ENCODE measurements around the gene ANKRD33. TPM values are rescaled to one million over a fixed set of nuclear protein-coding genes. Genes with fewer than 3 reads are reported as not detected.

The ANKRD33 gene
- total RNA-seq, 2 experiments from 2014 or later: not detected

DNA sequence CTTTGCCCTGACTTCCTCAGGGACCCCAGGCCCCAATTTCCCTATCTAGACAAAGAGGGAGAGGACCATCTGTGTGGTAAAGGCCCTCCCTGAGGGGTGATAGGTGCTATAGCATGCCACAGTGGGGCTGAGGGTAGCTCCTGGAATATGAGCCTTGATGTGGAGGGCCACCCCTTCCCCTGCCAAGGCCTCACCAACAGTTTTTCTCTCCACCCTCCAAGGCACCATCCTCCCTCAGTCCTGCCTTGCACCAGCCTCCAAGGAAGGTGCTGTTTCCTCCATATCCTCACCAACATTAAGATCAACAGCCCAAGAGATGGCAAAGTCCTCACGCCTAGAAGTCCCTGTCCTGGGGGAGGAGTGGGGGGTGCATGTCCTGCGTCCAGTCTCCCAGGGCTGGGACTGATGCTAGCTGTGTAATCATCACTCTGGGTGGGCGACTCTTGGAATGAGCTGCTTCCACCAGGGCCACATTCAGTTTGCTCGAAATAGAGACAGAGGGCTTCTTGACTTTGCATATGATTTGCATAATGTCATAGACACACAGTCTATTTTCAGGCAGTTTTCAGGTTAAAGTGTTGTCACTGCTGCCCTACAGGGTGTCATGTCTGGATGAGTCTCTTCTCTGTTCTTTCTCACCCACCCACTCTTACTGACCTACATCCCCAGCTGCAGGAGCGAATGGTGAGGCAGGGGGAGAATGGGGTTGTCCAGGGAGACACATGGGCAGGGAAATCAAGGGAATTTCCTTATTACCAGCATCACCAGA, 36.8 kb downstream of the ANKRD33 start:
- DNase-seq (ENCODE audit: low spot score): no peak

DNA sequence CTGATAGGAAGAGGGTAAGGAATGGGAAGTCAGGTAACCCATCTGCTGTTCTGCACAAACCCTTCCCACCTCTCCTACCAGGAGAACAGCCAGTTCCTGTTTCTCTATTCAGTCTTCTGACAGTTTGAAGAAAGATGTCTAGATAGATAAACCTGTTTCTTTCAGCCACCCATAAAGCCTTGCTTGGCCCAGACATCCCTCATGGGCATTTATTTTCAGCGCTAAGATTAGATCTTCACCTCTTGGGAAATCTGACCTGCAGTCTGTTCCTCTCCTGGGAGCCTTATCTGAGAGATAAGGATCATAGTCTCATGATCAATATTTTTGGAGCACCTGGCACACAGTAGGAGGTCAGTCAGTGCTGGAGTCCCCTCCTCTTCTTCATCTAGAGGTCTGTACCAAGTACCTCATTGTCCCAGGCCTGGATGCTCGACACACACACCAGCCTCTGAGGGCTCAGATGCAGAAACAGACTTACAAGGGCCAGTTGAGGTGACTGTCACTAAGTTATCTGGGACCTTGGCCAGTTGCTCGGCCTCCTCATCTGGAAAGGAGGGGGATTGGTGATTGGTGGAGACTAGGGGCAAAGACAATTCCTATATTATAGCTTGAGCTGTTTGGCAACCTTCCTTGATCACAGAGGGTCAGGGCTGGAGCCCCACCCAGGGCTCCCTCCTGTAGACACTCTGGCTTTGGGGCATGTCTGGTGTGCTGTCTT, 37.6 kb downstream of the ANKRD33 start:
- no peak overlapping the region for H3K4me3 ChIP-seq (ENCODE audit: low read depth, low read length, poor library complexity, severe bottlenecking)
- H3K27ac ChIP-seq (ENCODE audit: low read depth, low read length, poor library complexity, severe bottlenecking): no peak overlapping the region
- H3K36me3 ChIP-seq (ENCODE audit: insufficient read depth, low read length): no peaks in the 10 kb centered on the region
- peak overlapping the region; percentile 53 for H3K4me2 ChIP-seq (ENCODE audit: low read length)
- POLR2A ChIA-PET: no interaction called here
- no peaks in the 10 kb centered on the region for H4K20me1 ChIP-seq (ENCODE audit: insufficient read depth, low read length)
- no TSS peak for BruUV-seq (replicated peaks)
- H3K4me1 ChIP-seq (ENCODE audit: insufficient read depth, low read length, poor library complexity, severe bottlenecking): peaks cover 18% of the 10 kb centered on the region
- H2AFZ ChIP-seq (ENCODE audit: low read length): no peak overlapping the region
- H3K9me2 ChIP-seq (ENCODE audit: insufficient read depth, low read length): no peaks in the 10 kb centered on the region
- intact Hi-C loops (cut with micrococcal nuclease; ENCODE audit: unreplicated experiment): loop anchor here (2.0 kb wide), 1 partner anchor 55 kb away; no protein-coding TSS in a partner anchor
- CTCF ChIA-PET (ENCODE audit: unreplicated experiment): no interaction called here
- TF ChIP-seq, protein P1, sequence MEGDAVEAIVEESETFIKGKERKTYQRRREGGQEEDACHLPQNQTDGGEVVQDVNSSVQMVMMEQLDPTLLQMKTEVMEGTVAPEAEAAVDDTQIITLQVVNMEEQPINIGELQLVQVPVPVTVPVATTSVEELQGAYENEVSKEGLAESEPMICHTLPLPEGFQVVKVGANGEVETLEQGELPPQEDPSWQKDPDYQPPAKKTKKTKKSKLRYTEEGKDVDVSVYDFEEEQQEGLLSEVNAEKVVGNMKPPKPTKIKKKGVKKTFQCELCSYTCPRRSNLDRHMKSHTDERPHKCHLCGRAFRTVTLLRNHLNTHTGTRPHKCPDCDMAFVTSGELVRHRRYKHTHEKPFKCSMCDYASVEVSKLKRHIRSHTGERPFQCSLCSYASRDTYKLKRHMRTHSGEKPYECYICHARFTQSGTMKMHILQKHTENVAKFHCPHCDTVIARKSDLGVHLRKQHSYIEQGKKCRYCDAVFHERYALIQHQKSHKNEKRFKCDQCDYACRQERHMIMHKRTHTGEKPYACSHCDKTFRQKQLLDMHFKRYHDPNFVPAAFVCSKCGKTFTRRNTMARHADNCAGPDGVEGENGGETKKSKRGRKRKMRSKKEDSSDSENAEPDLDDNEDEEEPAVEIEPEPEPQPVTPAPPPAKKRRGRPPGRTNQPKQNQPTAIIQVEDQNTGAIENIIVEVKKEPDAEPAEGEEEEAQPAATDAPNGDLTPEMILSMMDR (conservative IDR thresholded peaks at IDR 0.05; ENCODE audit: low read length): no peak
- TF ChIP-seq EZH2phosphoT487 (IDR thresholded peaks at IDR 0.05; ENCODE audit: borderline replicate concordance, low read depth, low read length): no peak
- H3K79me2 ChIP-seq (ENCODE audit: insufficient read depth, low read depth, low read length): no peaks in the 10 kb centered on the region
- H3K9me3 ChIP-seq (ENCODE audit: low read length): no peaks in the 10 kb centered on the region
- DNase-seq (ENCODE audit: low spot score): no peak

More for the DNA sequence above, 36.8 kb downstream of the ANKRD33 start:
- Histone ChIP-seq H3K79me2 (ENCODE audit: insufficient read depth, low read depth, low read length) (no peaks in the 10 kb centered on the region), H2AFZ (ENCODE audit: low read length) (no peak overlapping the region), H3K4me2 (ENCODE audit: low read length) (peak overlapping the region; percentile 53), H3K9me2 (ENCODE audit: insufficient read depth, low read length) (no peaks in the 10 kb centered on the region), H3K36me3 (ENCODE audit: insufficient read depth, low read length) (no peaks in the 10 kb centered on the region), H3K4me3 (ENCODE audit: low read depth, low read length, poor library complexity, severe bottlenecking) (no peak overlapping the region), H3K9me3 (ENCODE audit: low read length) (no peaks in the 10 kb centered on the region), H4K20me1 (ENCODE audit: insufficient read depth, low read length) (no peaks in the 10 kb centered on the region), H3K27ac (ENCODE audit: low read depth, low read length, poor library complexity, severe bottlenecking) (no peak overlapping the region), H3K4me1 (ENCODE audit: insufficient read depth, low read length, poor library complexity, severe bottlenecking) (peaks cover 18% of the 10 kb centered on the region)
- CTCF ChIA-PET (ENCODE audit: unreplicated experiment): interaction anchor here (0.5 kb wide), 1 partner anchor 97 kb away, joined by 3 read pairs; no protein-coding TSS in a partner anchor
- BruUV-seq (replicated peaks): no TSS peak
- TF ChIP-seq, protein P1 (conservative IDR thresholded peaks at IDR 0.05; ENCODE audit: low read length): no peak
- no peak for TF ChIP-seq EZH2phosphoT487 (IDR thresholded peaks at IDR 0.05; ENCODE audit: borderline replicate concordance, low read depth, low read length)
- POLR2A ChIA-PET: interaction anchor here (0.6 kb wide), 1 partner anchor 779 kb away, joined by 3 read pairs; the partner anchor contains the start of gene KRT77
- intact Hi-C loops (cut with micrococcal nuclease; ENCODE audit: unreplicated experiment): no loop called here
